H1 (cell line): Measurements from ENCODE around the gene LUM. TPM values are rescaled to one million over a fixed set of nuclear protein-coding genes. Genes with fewer than 3 reads are reported as not detected.

Experiments used
- CTCF ChIA-PET: fragments of 300-600 bp; sonication (Branson Sonifier 250); formaldehyde crosslinking; loops from one replicate; lab custom pipeline; 2021; ENCODE audit not compliant: partially characterized antibody; lab: Charles Lee
- POLR2A ChIA-PET: fragments of 300-600 bp; sonication (Branson Sonifier 250); formaldehyde crosslinking; loops from one replicate; lab custom pipeline; 2021; ENCODE audit warnings: inconsistent platforms; ENCODE audit not compliant: partially characterized antibody; lab: Charles Lee
- DNase-seq, 2 experiments: peaks; one replicate each; pipeline versions ENCODE4 v3.0.0 to v3.0.0-alpha.2; 2010 to 2022; ENCODE audit warnings: low spot score in 2 of 2, low read depth in 1 of 2, mixed read lengths in 1 of 2
- FAIRE-seq: peaks from 2 replicates; lab custom pipeline; 2011; peaks lifted over from hg19 to GRCh38; lab: Jason Lieb, UNC
- H2AFZ ChIP-seq: 2 replicates; pipeline ENCODE4 v1.8.1; 2012; ENCODE audit warnings: low read length, inconsistent platforms
- H2AK5ac ChIP-seq: 2 replicates; pipeline ENCODE4 v1.6.1; 2013; ENCODE audit warnings: low read depth, low read length
- H2BK120ac ChIP-seq: replicated peaks from 2 replicates; pipeline ENCODE3; 2013; ENCODE audit warnings: low read depth, low read length, inconsistent platforms
- H2BK12ac ChIP-seq: 2 replicates; pipeline ENCODE4 v1.6.1; 2013; ENCODE audit warnings: low read depth, low read length
- H2BK15ac ChIP-seq: 2 replicates; pipeline ENCODE4 v1.6.1; 2013; ENCODE audit warnings: low read length
- H2BK20ac ChIP-seq: 2 replicates; pipeline ENCODE4 v1.6.1; 2013; ENCODE audit warnings: low read length
- H2BK5ac ChIP-seq: 2 replicates; pipeline ENCODE4 v1.6.1; 2013; ENCODE audit warnings: low read depth, low read length
- H3K14ac ChIP-seq: 2 replicates; pipeline ENCODE4 v1.6.1; 2013; ENCODE audit warnings: inconsistent platforms; ENCODE audit not compliant: insufficient read length
- H3K18ac ChIP-seq: 2 replicates; pipeline ENCODE4 v1.6.1; 2013; ENCODE audit warnings: low read length; ENCODE audit errors: extremely low read depth
- H3K23ac ChIP-seq: 2 replicates; pipeline ENCODE4 v1.6.1; 2013; ENCODE audit warnings: inconsistent platforms; ENCODE audit not compliant: insufficient read length
- H3K23me2 ChIP-seq: 2 replicates; pipeline ENCODE4 v1.6.1; 2013; ENCODE audit warnings: low read depth, low read length
- H3K27ac ChIP-seq: 2 replicates; pipeline ENCODE4 v1.6.1; 2011; ENCODE audit warnings: low read depth, low read length, inconsistent platforms
- H3K27me3 ChIP-seq, 4 experiments: replicated peaks in 1 of 4; 1 replicate in 1 of 4; 2 replicates in 3 of 4; pipeline versions ENCODE4 v1.6.1 to v1.8.1; 2011 to 2013; ENCODE audit warnings: low read length in 3 of 4, mild to moderate bottlenecking in 3 of 4, inconsistent platforms in 2 of 4, mixed read lengths in 2 of 4, moderate library complexity in 1 of 4; ENCODE audit not compliant: control insufficient read depth in 3 of 4, insufficient read depth in 3 of 4; ENCODE audit errors: extremely low read depth in 1 of 4
- H3K36me3 ChIP-seq, 4 experiments: 2 replicates each; pipeline versions ENCODE4 v1.6.1 to v1.8.1; 2011 to 2013; ENCODE audit warnings: mild to moderate bottlenecking in 4 of 4, low read length in 3 of 4, moderate library complexity in 2 of 4, control low read depth in 1 of 4, inconsistent platforms in 1 of 4; ENCODE audit not compliant: insufficient read depth in 4 of 4, control insufficient read depth in 2 of 4
- H3K4ac ChIP-seq: replicated peaks from 2 replicates; pipeline ENCODE3; 2013; ENCODE audit warnings: low read length, low read depth, mixed read lengths, inconsistent platforms; ENCODE audit not compliant: insufficient read length
- H3K4me1 ChIP-seq, 4 experiments: replicated peaks in 1 of 4; 1 replicate in 1 of 4; 2 replicates in 3 of 4; pipeline versions ENCODE4 v1.6.1 to v1.8.1; 2011 to 2013; ENCODE audit warnings: low read length in 3 of 4, inconsistent platforms in 2 of 4, mixed read lengths in 1 of 4; ENCODE audit not compliant: insufficient read depth in 4 of 4, control insufficient read depth in 3 of 4
- H3K4me2 ChIP-seq, 2 experiments: 2 replicates each; pipeline versions ENCODE4 v1.6.1 to v1.8.1; 2011 to 2013; ENCODE audit warnings: low read depth in 2 of 2, low read length in 2 of 2, control low read depth in 1 of 2, inconsistent platforms in 1 of 2, mild to moderate bottlenecking in 1 of 2; ENCODE audit not compliant: insufficient read depth in 1 of 2
- H3K4me3 ChIP-seq, 4 experiments: fragments of 200-600, 300-600 bp in 1 of 4; sonication (generic), shearing (Covaris generic), sonication (Bioruptor Twin) in 1 of 4; 2 replicates each; pipeline versions ENCODE4 v1.5.1 to v1.8.1; 2011 to 2016; ENCODE audit warnings: low read length in 4 of 4, low read depth in 3 of 4, control low read depth in 2 of 4, inconsistent platforms in 2 of 4, mild to moderate bottlenecking in 2 of 4, mixed read lengths in 1 of 4, moderate library complexity in 1 of 4; ENCODE audit not compliant: insufficient read depth in 2 of 4; ENCODE audit errors: extremely low read depth in 1 of 4
- H3K56ac ChIP-seq: replicated peaks from 2 replicates; pipeline ENCODE3; 2013; ENCODE audit warnings: low read depth, mild to moderate bottlenecking, mixed read lengths, low read length, inconsistent platforms; ENCODE audit not compliant: insufficient read length
- H3K79me1 ChIP-seq: 2 replicates; pipeline ENCODE4 v1.6.1; 2013; ENCODE audit warnings: low read depth, low read length, control low read depth
- H3K79me2 ChIP-seq, 2 experiments: 2 replicates each; pipeline versions ENCODE4 v1.6.1 to v1.8.1; 2012 to 2013; ENCODE audit warnings: low read length in 2 of 2, mild to moderate bottlenecking in 2 of 2, inconsistent platforms in 1 of 2; ENCODE audit not compliant: insufficient read depth in 2 of 2, control insufficient read depth in 1 of 2
- H3K9ac ChIP-seq, 4 experiments: replicated peaks in 1 of 4; 1 replicate in 1 of 4; 2 replicates in 3 of 4; pipeline versions ENCODE4 v1.6.1 to v1.8.1; 2011 to 2013; ENCODE audit warnings: low read depth in 3 of 4, low read length in 3 of 4, control low read depth in 2 of 4, mild to moderate bottlenecking in 2 of 4, moderate library complexity in 2 of 4, inconsistent platforms in 1 of 4; ENCODE audit errors: extremely low read depth in 1 of 4
- H3K9me3 ChIP-seq, 2 experiments: 2 replicates each; pipeline versions ENCODE4 v1.6.1 to v1.8.1; 2012 to 2013; ENCODE audit warnings: mild to moderate bottlenecking in 2 of 2, moderate library complexity in 2 of 2, control low read depth in 1 of 2, inconsistent platforms in 1 of 2, low read depth in 1 of 2, low read length in 1 of 2, mixed read lengths in 1 of 2; ENCODE audit not compliant: insufficient read depth in 2 of 2
- H4K20me1 ChIP-seq, 2 experiments: replicated peaks in 1 of 2; 2 replicates each; pipeline versions ENCODE3 to v1.8.1; 2011 to 2013; ENCODE audit warnings: inconsistent platforms in 2 of 2, low read length in 2 of 2, mild to moderate bottlenecking in 1 of 2; ENCODE audit not compliant: insufficient read depth in 2 of 2, control insufficient read depth in 1 of 2
- H4K5ac ChIP-seq: 2 replicates; pipeline ENCODE4 v1.6.1; 2013; ENCODE audit warnings: low read length, low read depth, mixed read lengths, inconsistent platforms; ENCODE audit not compliant: insufficient read length
- H4K8ac ChIP-seq: 2 replicates; pipeline ENCODE4 v1.8.0; 2013; ENCODE audit warnings: mild to moderate bottlenecking, moderate library complexity, low read length, inconsistent platforms; ENCODE audit not compliant: insufficient read depth; ENCODE audit errors: extremely low read depth
- H4K91ac ChIP-seq: replicated peaks from 2 replicates; pipeline ENCODE3; 2013; ENCODE audit warnings: low read length, mixed read lengths, inconsistent platforms; ENCODE audit not compliant: insufficient read length
- BACH1 ChIP-seq: IDR thresholded peaks from 2 replicates; pipeline ENCODE4 v1.6.1; 2012; ENCODE audit warnings: low read length, improper control_type of control experiment
- BRCA1 ChIP-seq: IDR thresholded peaks from 2 replicates; pipeline ENCODE4 v1.6.1; 2012; ENCODE audit warnings: low read depth, low read length, improper control_type of control experiment
- CTCF ChIP-seq, 3 experiments: IDR thresholded peaks; 1 replicate in 2 of 3; 2 replicates in 1 of 3; pipeline versions ENCODE4 v1.5.1 to v1.6.1; 2011; ENCODE audit warnings: low read length in 3 of 3, mild to moderate bottlenecking in 3 of 3, inconsistent platforms in 2 of 3, low read depth in 1 of 3, moderate library complexity in 1 of 3; ENCODE audit not compliant: insufficient read depth in 1 of 3; ENCODE audit errors: control extremely low read depth in 1 of 3
- HDAC6 ChIP-seq: IDR thresholded peaks from one replicate; pipeline ENCODE4 v1.7.1; 2012; ENCODE audit warnings: low read depth, mild to moderate bottlenecking, inconsistent platforms, low read length, moderate library complexity
- JUN ChIP-seq: IDR thresholded peaks from 2 replicates; pipeline ENCODE4 v1.6.1; 2011; ENCODE audit warnings: low read depth, mild to moderate bottlenecking, improper control_type of control experiment, low read length
- SAP30 ChIP-seq: fragments of 300-600 bp; sonication (generic); IDR thresholded peaks from 2 replicates; pipeline ENCODE4 v1.7.1; 2012; ENCODE audit warnings: low read length, moderate library complexity, mild to moderate bottlenecking, inconsistent platforms; ENCODE audit not compliant: insufficient read depth, insufficient replicate concordance
- SRF ChIP-seq: IDR thresholded peaks from 2 replicates; pipeline ENCODE4 v1.6.1; 2011; ENCODE audit warnings: mild to moderate bottlenecking, low read depth, low read length, moderate library complexity
- WGBS, 2 experiments: shearing (Covaris generic) in 1 of 2; methylation state at CpG; one replicate each; pipeline versions ENCODE4 v1.1.6 to v1.1.7; 2013 to 2015; ENCODE audit warnings: low lambda C conversion rate in 2 of 2, mixed read lengths in 2 of 2, inconsistent platforms in 1 of 2, low coverage in 1 of 2, missing lambda C conversion rate in 1 of 2; ENCODE audit not compliant: insufficient replicate concordance in 2 of 2, insufficient coverage in 1 of 2, insufficient read length in 1 of 2; ENCODE audit errors: extremely low coverage in 1 of 2, missing lambda C conversion rate in 1 of 2; 5-methylcytosine and 5-hydroxymethylcytosine counted together
- polyA plus RNA-seq, 7 experiments: library from polyadenylated mRNA; depleted of rRNA in 3 of 7; stranded (reverse) in 5 of 7; unstranded in 2 of 7; fragments of >200 nt in 5 of 7; fragments of 200-250 nt in 2 of 7; gene quantifications; 1 replicate in 5 of 7; 2 replicates in 1 of 7; 4 replicates in 1 of 7; pipeline versions ENCODE4 v1.2.1 to v1.2.3, GENCODE V29; 2011 to 2013; ENCODE audit warnings: missing spikeins in 2 of 7, mixed read lengths in 2 of 7
- total RNA-seq: library from RNA; stranded (reverse); fragmentation: NEBNext Ultra II Directional; extraction: Animal tissue kit (Norgen Biotek cat#: 25700); gene quantifications from 2 replicates; pipeline ENCODE4 v1.2.1, GENCODE V29; 2021

LUM gene
- total and polyA plus RNA-seq, 2 of the 8 experiments (the other 6 are each of a cell fraction or from before 2014, with no cell fraction given) = not detected

- H3K79me1 ChIP-seq = no peaks in the 10 kb centered on the region
- H3K27ac ChIP-seq = no peak overlapping the region
- no peaks in the 10 kb centered on the region for H3K36me3 ChIP-seq
- no peaks in the 10 kb centered on the region for H3K79me2 ChIP-seq
- no peak overlapping the region for H4K5ac ChIP-seq
- H2BK20ac ChIP-seq = no peak overlapping the region
- FAIRE-seq (no peak), DNase-seq (no peak)
- ChIA-PET POLR2A (no interaction called here), CTCF (interaction anchor here (1.1 kb wide), 1 partner anchor 22 kb away, joined by 3 read pairs; no protein-coding TSS in a partner anchor)
- H3K9ac ChIP-seq = no peak overlapping the region
- no peak overlapping the region for H3K14ac ChIP-seq
- no peaks in the 10 kb centered on the region for H3K27me3 ChIP-seq
- no peak overlapping the region for H3K4me2 ChIP-seq
- no peaks in the 10 kb centered on the region for H4K20me1 ChIP-seq
- no peak overlapping the region for H3K4ac ChIP-seq
- no peak overlapping the region for H2BK15ac ChIP-seq
- H4K91ac ChIP-seq = no peak overlapping the region
- H3K18ac ChIP-seq = no peak overlapping the region
- H3K4me3 ChIP-seq = no peak overlapping the region
- H2AFZ ChIP-seq = 0 out of 2 replicates have a peak overlapping the region, but pooled peaks have one; percentile 58
- no peak overlapping the region for H4K8ac ChIP-seq
- H2BK12ac ChIP-seq = no peak overlapping the region
- no peak overlapping the region for H3K56ac ChIP-seq
- no peaks in the 10 kb centered on the region for H3K23me2 ChIP-seq
- H2BK120ac ChIP-seq = no peak overlapping the region
- no peak overlapping the region for H2BK5ac ChIP-seq
- H3K23ac ChIP-seq = no peak overlapping the region
- no peaks in the 10 kb centered on the region for H3K9me3 ChIP-seq
- no peak overlapping the region for H2AK5ac ChIP-seq
- TF ChIP-seq BRCA1 (no peak), HDAC6 (no peak), CTCF (IDR thresholded peaks at IDR 0.05; ENCODE audit: control extremely low read depth in 1 of 3, insufficient read depth in 1 of 3, low read depth in 1 of 3, low read length in 3 of 3) (no peak), BACH1 (no peak), JUN (no peak), SAP30 (no peak), SRF (no peak)
- 96% methylated on average over 6 of the region's 6 CpGs; no CpG with 5 or more reads in 1 of the 2 experiments for WGBS, 2 experiments
- H3K4me1 ChIP-seq = no peaks in the 10 kb centered on the region
Observed at GRCh38 chr12:91113621-91114020, 2.3 kb upstream of the LUM start.
